ENCODE measurements around the gene SLC5A11.

SLC5A11 gene

DNA sequence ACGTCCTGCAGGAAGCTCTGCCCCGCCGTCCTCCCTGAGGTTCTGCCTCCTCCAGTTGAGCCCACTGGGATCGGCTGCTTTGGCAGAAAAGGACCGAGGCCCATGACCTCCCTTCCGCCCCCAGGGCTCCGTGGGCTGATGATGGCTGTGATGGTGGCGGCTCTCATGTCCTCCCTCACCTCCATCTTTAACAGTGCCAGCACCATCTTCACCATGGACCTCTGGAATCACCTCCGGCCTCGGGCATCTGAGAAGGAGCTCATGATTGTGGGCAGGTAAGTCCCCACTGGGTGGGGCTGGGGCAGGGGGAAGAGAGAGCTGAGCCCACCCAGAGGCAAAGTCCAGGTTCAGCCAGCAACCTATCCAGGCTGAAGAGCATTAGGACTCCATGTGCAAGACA is 61.1 kb downstream of the SLC5A11 start:
- no peak for TF ChIP-seq POLR2AphosphoS5 (IDR thresholded peaks at IDR 0.05; ENCODE audit: low read depth, low read length)
- TF ChIP-seq TAF1 (IDR thresholded peaks at IDR 0.05; ENCODE audit: borderline replicate concordance, low read depth, low read length): no peak
- no peak for TF ChIP-seq POLR2A (IDR thresholded peaks at IDR 0.05; ENCODE audit: low read depth, low read length)

DNA sequence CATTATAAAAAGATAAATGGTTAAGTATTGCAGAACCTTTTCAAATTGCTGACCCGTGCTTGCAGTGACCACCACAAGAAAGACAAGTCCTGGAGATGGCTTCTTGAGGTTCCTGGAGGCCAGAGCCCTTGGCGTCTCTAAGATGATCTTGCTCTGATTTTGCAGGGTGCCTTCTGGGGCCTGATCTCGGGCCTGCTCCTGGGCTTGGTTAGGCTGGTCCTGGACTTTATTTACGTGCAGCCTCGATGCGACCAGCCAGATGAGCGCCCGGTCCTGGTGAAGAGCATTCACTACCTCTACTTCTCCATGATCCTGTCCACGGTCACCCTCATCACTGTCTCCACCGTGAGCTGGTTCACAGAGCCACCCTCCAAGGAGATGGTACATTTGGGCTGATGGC is 63.0 kb downstream of the SLC5A11 start:
- DNase-seq (ENCODE audit: insufficient read length) (no peak), FAIRE-seq (no peak)
- TF ChIP-seq POLR2AphosphoS5 (IDR thresholded peaks at IDR 0.05; ENCODE audit: low read depth, low read length): no peak
- TF ChIP-seq POLR2A (IDR thresholded peaks at IDR 0.05; ENCODE audit: low read depth, low read length): no peak
- TF ChIP-seq TAF1 (IDR thresholded peaks at IDR 0.05; ENCODE audit: borderline replicate concordance, low read depth, low read length): no peak

More for the DNA sequence above, 61.1 kb downstream of the SLC5A11 start:
- FAIRE-seq: no peak
- no peak for DNase-seq (ENCODE audit: insufficient read length)

DNA sequence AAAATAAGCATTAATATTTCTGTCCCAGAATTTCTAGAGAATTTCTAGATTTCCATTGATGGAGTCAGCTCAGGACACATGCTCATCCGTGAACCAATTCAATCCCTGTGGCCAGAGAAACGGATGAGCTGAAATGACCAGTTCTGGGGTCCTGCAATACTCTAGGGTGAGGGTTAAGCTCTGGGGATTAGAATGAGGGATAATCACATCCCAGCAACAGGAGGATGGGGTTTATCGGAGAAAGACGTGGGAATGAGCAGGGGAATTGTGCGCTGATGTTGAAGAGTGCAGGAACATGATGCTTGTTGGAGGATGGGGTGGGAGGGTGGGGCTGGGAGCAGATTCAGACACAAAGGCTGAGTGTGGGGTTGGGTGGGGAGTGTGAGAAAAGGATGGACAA is 64.1 kb downstream of the SLC5A11 start:
- TF ChIP-seq POLR2AphosphoS5 (IDR thresholded peaks at IDR 0.05; ENCODE audit: low read depth, low read length) (no peak), TAF1 (IDR thresholded peaks at IDR 0.05; ENCODE audit: borderline replicate concordance, low read depth, low read length) (no peak), POLR2A (IDR thresholded peaks at IDR 0.05; ENCODE audit: low read depth, low read length) (no peak)
- DNase-seq (ENCODE audit: insufficient read length) (no peak), FAIRE-seq (no peak)

DNA sequence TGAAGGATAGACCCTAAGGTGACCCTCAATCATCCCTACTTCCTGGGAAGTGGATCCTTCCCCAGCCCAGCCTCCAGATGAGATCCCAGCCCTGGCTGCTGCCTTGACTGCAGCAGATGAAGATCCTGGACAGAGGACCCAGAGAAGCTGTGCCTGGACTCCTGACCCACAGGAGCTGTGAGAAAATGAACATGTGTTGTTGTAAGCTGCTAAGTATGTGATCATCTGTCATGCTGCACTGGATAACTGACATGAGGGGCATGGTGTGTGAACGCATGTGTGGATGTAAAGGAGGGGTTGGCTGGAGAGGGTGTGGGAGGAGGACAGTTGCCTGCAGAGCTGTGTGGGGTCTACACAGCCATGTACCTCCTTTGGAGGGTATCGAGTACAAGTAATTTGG is 69.3 kb downstream of the SLC5A11 start:
- FAIRE-seq (no peak), DNase-seq (ENCODE audit: insufficient read length) (no peak)
- TF ChIP-seq POLR2AphosphoS5 (IDR thresholded peaks at IDR 0.05; ENCODE audit: low read depth, low read length): no peak
- TF ChIP-seq POLR2A (IDR thresholded peaks at IDR 0.05; ENCODE audit: low read depth, low read length): no peak
- no peak for TF ChIP-seq TAF1 (IDR thresholded peaks at IDR 0.05; ENCODE audit: borderline replicate concordance, low read depth, low read length)

DNA sequence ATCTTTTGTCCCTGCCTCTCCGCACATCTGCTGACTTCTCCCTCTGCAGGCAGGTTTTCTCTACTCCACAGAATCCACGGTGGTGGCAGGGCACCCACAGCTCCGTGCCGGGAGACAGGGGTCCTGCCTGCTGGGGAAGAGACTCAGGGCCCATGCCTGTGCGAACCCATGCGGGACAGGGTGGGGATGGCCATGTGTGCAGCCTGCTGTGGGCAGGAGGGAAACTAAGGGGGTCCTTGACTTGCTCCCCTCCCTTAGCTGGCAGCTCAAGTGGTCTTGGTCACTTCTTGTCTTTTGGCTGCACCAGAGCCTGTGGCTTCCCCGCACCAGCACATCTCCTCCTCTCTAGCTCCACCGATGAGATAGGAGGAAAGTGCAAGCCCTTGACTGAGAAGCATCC is 69.8 kb downstream of the SLC5A11 start:
- DNase-seq (ENCODE audit: insufficient read length): no peak
- FAIRE-seq: no peak
- TF ChIP-seq POLR2AphosphoS5 (IDR thresholded peaks at IDR 0.05; ENCODE audit: low read depth, low read length) (no peak), TAF1 (IDR thresholded peaks at IDR 0.05; ENCODE audit: borderline replicate concordance, low read depth, low read length) (no peak), POLR2A (IDR thresholded peaks at IDR 0.05; ENCODE audit: low read depth, low read length) (no peak)

DNA sequence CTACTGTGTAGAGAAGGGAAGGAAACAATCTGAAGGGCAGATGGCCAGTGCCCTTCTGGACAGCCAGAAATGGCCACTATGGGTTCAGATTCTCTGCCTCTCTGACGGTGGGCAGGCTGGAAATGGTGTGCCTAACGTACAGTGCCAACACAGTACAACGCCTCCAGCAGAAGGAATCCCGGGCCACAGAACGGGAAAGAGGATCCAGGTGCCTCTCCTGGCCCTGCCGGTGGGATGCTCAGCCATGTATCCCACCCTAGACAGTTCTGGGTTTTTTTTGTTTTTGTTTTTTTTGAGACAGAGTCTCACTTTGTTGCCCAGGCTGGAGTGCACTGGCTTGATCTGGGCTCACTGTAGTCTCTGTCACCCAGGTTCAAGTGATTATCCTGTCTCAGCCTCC is 71.5 kb downstream of the SLC5A11 start:
- TF ChIP-seq POLR2A (IDR thresholded peaks at IDR 0.05; ENCODE audit: low read depth, low read length): no peak
- TF ChIP-seq POLR2AphosphoS5 (IDR thresholded peaks at IDR 0.05; ENCODE audit: low read depth, low read length): peak; percentile 29; the same call in 1 of the 2 replicates
- FAIRE-seq: no peak
- DNase-seq (ENCODE audit: insufficient read length): no peak

DNA sequence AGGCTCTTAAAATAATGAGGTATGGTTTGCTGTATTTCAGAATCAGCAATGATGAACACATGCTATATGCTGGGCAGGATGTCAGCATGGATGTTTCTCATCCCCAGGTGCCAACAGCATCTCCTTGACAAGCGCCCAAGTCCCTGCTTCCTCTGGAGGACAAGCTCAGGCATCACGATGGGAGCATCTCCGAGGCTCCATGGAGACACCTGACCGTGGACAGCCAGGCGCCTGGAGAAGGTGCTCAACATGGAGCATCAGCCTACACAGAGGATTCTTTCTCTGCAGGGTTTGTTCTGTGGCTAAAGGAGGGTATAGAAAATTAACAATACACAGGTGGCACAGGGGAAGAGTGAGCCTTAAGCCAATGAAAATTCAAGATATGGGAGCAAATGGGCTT is 72.1 kb downstream of the SLC5A11 start:
- DNase-seq (ENCODE audit: insufficient read length) (no peak), FAIRE-seq (no peak)
- no peak for TF ChIP-seq POLR2A (IDR thresholded peaks at IDR 0.05; ENCODE audit: low read depth, low read length)

DNA sequence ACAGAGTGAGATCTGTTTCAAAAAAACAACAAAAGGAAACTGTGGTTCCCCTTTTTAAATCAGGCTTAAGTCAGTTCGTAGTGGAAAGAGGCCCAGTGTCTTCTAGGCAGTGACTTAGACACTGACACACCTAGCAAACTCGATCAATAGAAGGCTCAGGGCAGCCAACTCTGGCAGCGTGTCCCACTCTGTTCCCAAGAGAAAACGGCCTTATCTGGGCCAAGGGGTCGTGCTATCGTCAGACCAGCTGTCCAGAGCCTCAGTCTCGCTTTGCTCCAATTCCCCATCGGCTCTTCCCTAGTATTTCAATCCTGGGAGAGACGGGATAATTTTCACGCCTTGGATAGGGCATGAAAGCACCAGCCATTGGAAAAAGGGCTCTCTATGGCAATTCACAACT is 72.9 kb downstream of the SLC5A11 start:
- FAIRE-seq (no peak), DNase-seq (ENCODE audit: insufficient read length) (no peak)
- TF ChIP-seq POLR2AphosphoS5 (IDR thresholded peaks at IDR 0.05; ENCODE audit: low read depth, low read length): peak; percentile 36; the same call in 1 of the 2 replicates
- no peak for TF ChIP-seq POLR2A (IDR thresholded peaks at IDR 0.05; ENCODE audit: low read depth, low read length)

DNA sequence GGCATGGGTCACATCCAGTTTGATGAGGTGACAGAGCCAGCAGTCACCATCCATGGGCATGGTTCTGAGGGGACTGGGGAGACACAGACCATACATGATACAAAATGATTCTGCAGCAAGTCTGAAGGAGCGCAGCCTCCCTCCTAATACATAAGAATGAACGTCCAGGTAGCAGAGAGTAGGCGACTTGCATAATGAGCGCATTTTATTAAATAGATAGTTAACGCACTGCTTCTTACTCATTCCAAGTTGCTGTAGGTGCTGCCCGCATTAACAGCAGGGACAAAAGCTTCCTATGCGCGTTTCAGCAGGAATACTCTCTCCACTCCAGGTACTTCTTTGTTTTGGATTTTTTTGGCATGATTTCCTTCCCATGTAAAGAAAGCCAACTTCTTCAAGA is 73.8 kb downstream of the SLC5A11 start:
- DNase-seq (ENCODE audit: insufficient read length) (no peak), FAIRE-seq (no peak)
- TF ChIP-seq POLR2A (IDR thresholded peaks at IDR 0.05; ENCODE audit: low read depth, low read length): no peak
- TF ChIP-seq POLR2AphosphoS5 (IDR thresholded peaks at IDR 0.05; ENCODE audit: low read depth, low read length): no peak
- no peak for TF ChIP-seq TAF1 (IDR thresholded peaks at IDR 0.05; ENCODE audit: borderline replicate concordance, low read depth, low read length)

DNA sequence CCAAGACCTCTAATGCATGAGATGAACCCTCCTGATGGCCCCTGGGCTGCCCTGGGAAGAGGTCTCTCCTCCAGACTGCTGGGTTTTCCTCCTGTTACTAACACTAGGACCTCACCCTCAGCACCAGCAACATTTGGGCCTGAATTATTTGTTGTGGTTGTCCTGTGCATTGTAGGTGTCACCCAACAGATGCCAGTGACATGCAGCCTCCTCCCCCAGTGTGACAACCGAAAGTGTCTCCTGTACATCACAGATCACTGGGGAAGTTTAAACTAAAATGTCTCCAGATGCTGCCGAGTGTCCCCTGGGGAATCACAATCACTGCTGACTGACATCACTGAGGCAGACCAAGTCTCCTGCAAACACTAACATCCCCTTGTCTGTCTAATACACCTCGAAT is 74.8 kb downstream of the SLC5A11 start:
- FAIRE-seq: no peak
- no peak for DNase-seq (ENCODE audit: insufficient read length)
- TF ChIP-seq POLR2AphosphoS5 (IDR thresholded peaks at IDR 0.05; ENCODE audit: low read depth, low read length) (no peak), TAF1 (IDR thresholded peaks at IDR 0.05; ENCODE audit: borderline replicate concordance, low read depth, low read length) (no peak), POLR2A (IDR thresholded peaks at IDR 0.05; ENCODE audit: low read depth, low read length) (no peak)

DNA sequence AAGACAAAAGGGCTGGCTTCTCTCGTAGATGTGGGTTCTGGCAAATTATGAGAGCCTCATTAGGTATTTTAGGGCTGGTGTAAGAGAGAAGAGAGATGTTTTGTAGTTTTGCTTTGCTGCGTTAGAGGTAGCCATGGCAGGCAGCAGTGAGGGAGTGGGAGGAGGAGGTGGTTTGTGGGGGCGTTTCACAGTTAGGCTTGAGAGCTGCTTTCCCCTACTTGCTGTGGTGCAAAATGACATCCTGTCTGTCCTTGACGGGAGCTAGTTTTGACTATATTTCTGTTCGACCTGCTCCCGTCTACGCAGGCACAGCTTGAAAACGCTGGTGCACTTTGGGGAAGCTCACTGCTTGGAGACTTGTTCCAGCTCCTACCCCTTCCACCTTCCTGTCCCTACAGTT is 75.5 kb downstream of the SLC5A11 start:
- FAIRE-seq (no peak), DNase-seq (ENCODE audit: insufficient read length) (no peak)
- no peak for TF ChIP-seq TAF1 (IDR thresholded peaks at IDR 0.05; ENCODE audit: borderline replicate concordance, low read depth, low read length)
- no peak for TF ChIP-seq POLR2AphosphoS5 (IDR thresholded peaks at IDR 0.05; ENCODE audit: low read depth, low read length)
- no peak for TF ChIP-seq POLR2A (IDR thresholded peaks at IDR 0.05; ENCODE audit: low read depth, low read length)

DNA sequence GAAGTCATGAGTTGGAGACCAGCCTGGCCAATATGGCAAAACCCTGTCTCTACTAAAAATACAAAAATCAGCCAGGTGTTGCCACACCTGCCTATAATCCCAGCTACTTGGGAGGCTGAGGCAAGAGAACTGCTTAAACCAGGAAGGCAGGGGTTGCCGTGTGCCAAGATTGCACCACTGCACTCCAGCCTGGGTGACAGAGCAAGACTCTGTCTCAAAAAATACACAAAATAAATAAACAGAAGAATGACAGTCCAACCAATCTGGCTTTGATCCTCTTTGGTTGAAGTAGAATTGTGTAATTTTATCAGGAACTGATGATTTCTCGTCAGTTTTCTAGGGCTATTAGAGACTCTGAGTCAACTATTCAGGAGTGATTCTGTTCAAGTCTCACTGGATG is 79.4 kb downstream of the SLC5A11 start:
- FAIRE-seq (no peak), DNase-seq (ENCODE audit: insufficient read length) (no peak)
- no peak for TF ChIP-seq TAF1 (IDR thresholded peaks at IDR 0.05; ENCODE audit: borderline replicate concordance, low read depth, low read length)
- no peak for TF ChIP-seq POLR2AphosphoS5 (IDR thresholded peaks at IDR 0.05; ENCODE audit: low read depth, low read length)

DNA sequence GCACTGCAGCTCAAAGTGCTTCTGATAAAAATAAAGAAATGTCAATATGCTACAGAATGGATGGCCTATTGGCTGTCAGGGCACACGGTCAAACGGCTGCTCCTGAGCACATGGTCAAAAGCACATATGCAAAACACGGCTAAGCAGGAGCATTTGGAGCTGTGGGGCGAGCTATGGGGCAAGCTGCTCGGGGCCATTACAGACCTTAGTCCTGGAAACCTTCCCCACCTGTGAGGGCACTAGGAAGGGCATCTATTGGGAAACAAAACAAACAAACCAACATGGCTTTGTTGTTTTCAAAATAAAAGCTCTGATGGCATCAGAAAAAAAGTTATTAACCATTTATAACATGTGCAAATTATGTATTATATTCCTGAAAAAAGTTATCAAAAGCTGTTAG is 83.6 kb downstream of the SLC5A11 start:
- DNase-seq (ENCODE audit: insufficient read length) (no peak), FAIRE-seq (no peak)
- TF ChIP-seq POLR2A (IDR thresholded peaks at IDR 0.05; ENCODE audit: low read depth, low read length) (no peak), POLR2AphosphoS5 (IDR thresholded peaks at IDR 0.05; ENCODE audit: low read depth, low read length) (no peak), TAF1 (IDR thresholded peaks at IDR 0.05; ENCODE audit: borderline replicate concordance, low read depth, low read length) (no peak)
